HCT116 (cell line): ENCODE results near the gene SAMD4A. TPM values are rescaled to one million over a fixed set of nuclear protein-coding genes. Genes with fewer than 3 reads are reported as not detected.

Source experiments
- ATAC-seq: fragments of 200-7000 bp; cut with Tn5 transposase; 2 replicates; pipeline ENCODE4 v1.9.1; 2020; ENCODE audit warnings: mild to moderate bottlenecking, moderate library complexity
- BruUV-seq: library from RNA; stranded (reverse); fragments of 400-500 nt; replicated peaks from 2 replicates; lab custom pipeline; 2021; lab: Mats Ljungman, UMichigan
- CTCF ChIA-PET: fragments of 300-600 bp; sonication (Branson Sonifier 250); formaldehyde crosslinking; loops from one replicate; lab custom pipeline; 2021; ENCODE audit warnings: antibody characterized with exemption; lab: Charles Lee
- POLR2A ChIA-PET: fragments of 300-600, 350-600 bp; sonication (Branson Sonifier 250); formaldehyde crosslinking; loops from one replicate; lab custom pipeline; 2021; ENCODE audit warnings: antibody characterized with exemption; lab: Charles Lee
- RAD21 ChIA-PET, 2 experiments: fragments of 300-600 bp; sonication (Branson Sonifier 250); formaldehyde crosslinking; loops; one replicate each; lab custom pipeline; 2023; ENCODE audit warnings: low total read pairs in 2 of 2; ENCODE audit not compliant: uncharacterized antibody in 2 of 2, unreplicated experiment in 2 of 2, low non-redundant PET in 1 of 2; lab: Charles Lee
- DNase-seq: peaks from one replicate; pipeline ENCODE4 v3.0.0-alpha.2; 2010; ENCODE audit warnings: low read depth, low spot score
- H2AFZ ChIP-seq: fragments of 200-600 bp; shearing (Covaris generic), sonication (generic); 2 replicates; pipeline ENCODE4 v1.6.1; 2017; ENCODE audit warnings: low read depth, mixed run types, mixed read lengths, antibody characterized with exemption, low read length; ENCODE audit not compliant: poor library complexity, severe bottlenecking
- H3K27ac ChIP-seq: 2 replicates; pipeline ENCODE4 v1.5.1; 2012; ENCODE audit warnings: low read depth, low read length
- H3K27me3 ChIP-seq: fragments of 200-600 bp; sonication (generic); 2 replicates; pipeline ENCODE4 v1.6.1; 2016; ENCODE audit warnings: mixed run types, low read length, mixed read lengths; ENCODE audit not compliant: insufficient read depth
- H3K36me3 ChIP-seq, 2 experiments: fragments of 200-500 bp in 1 of 2; fragments of 200-600 bp in 1 of 2; sonication (Bioruptor generic) in 1 of 2; sonication (generic) in 1 of 2; 2 replicates each; pipeline versions ENCODE4 v1.5.1 to v1.6.1; 2014 to 2016; ENCODE audit warnings: low read length in 2 of 2, inconsistent platforms in 1 of 2, mixed read lengths in 1 of 2, mixed run types in 1 of 2; ENCODE audit not compliant: insufficient read depth in 2 of 2, control insufficient read depth in 1 of 2
- H3K4me1 ChIP-seq, 2 experiments: fragments of 200-600 bp in 1 of 2; sonication (generic) in 1 of 2; 2 replicates each; pipeline versions ENCODE4 v1.5.1 to v1.6.1; 2012 to 2017; ENCODE audit warnings: low read length in 2 of 2, inconsistent platforms in 1 of 2, mild to moderate bottlenecking in 1 of 2, mixed read lengths in 1 of 2, mixed run types in 1 of 2, moderate library complexity in 1 of 2; ENCODE audit not compliant: insufficient read depth in 2 of 2, control insufficient read depth in 1 of 2
- H3K4me2 ChIP-seq: fragments of 200-600 bp; sonication (generic); 2 replicates; pipeline ENCODE4 v1.6.1; 2017; ENCODE audit warnings: mixed run types, low read length, mixed read lengths
- H3K4me3 ChIP-seq, 2 experiments: fragments of 200-600 bp in 1 of 2; sonication (generic) in 1 of 2; replicated peaks in 1 of 2; 2 replicates each; pipeline ENCODE4 v1.5.1; 2011 to 2016; ENCODE audit warnings: low read length in 2 of 2, control low read depth in 1 of 2, low read depth in 1 of 2, mild to moderate bottlenecking in 1 of 2, mixed read lengths in 1 of 2, mixed run types in 1 of 2
- H3K79me2 ChIP-seq: fragments of 200-600 bp; sonication (generic); 2 replicates; pipeline ENCODE4 v1.6.1; 2017; ENCODE audit warnings: mild to moderate bottlenecking, mixed run types, low read length, moderate library complexity, mixed read lengths; ENCODE audit not compliant: insufficient read depth
- H3K9ac ChIP-seq: fragments of 200-600 bp; sonication (generic); 2 replicates; pipeline ENCODE4 v1.6.1; 2016; ENCODE audit warnings: low read length, mixed read lengths
- H3K9me2 ChIP-seq: fragments of 200-600 bp; sonication (generic), shearing (Covaris generic); 2 replicates; pipeline ENCODE4 v1.6.1; 2017; ENCODE audit warnings: mixed run types, mild to moderate bottlenecking, moderate library complexity; ENCODE audit not compliant: insufficient read depth
- H3K9me3 ChIP-seq, 2 experiments: fragments of 200-500 bp in 1 of 2; fragments of 200-600 bp in 1 of 2; sonication (Bioruptor generic) in 1 of 2; sonication (generic) in 1 of 2; 2 replicates each; pipeline ENCODE4 v1.6.1; 2014 to 2017; ENCODE audit warnings: low read length in 2 of 2, mixed read lengths in 2 of 2, inconsistent platforms in 1 of 2, low read depth in 1 of 2, mild to moderate bottlenecking in 1 of 2, mixed run types in 1 of 2, moderate library complexity in 1 of 2; ENCODE audit not compliant: control insufficient read depth in 1 of 2, insufficient read depth in 1 of 2
- H4K20me1 ChIP-seq: fragments of 200-600 bp; sonication (generic), shearing (Covaris generic); 2 replicates; pipeline ENCODE4 v1.6.1; 2017; ENCODE audit warnings: mixed run types, mild to moderate bottlenecking, moderate library complexity; ENCODE audit not compliant: insufficient read depth
- CBX3 ChIP-seq: IDR thresholded peaks from 2 replicates; pipeline ENCODE4 v1.6.1; 2012; ENCODE audit warnings: low read depth
- EGR1 ChIP-seq: IDR thresholded peaks from 2 replicates; pipeline ENCODE4 v1.6.1; 2012; ENCODE audit warnings: low read depth
- ELF1 ChIP-seq: IDR thresholded peaks from 2 replicates; pipeline ENCODE4 v1.6.1; 2012; ENCODE audit warnings: low read depth, borderline replicate concordance
- EZH2 ChIP-seq: fragments of 200-600 bp; sonication (generic); IDR thresholded peaks from 2 replicates; pipeline ENCODE4 v1.6.1; 2017; ENCODE audit warnings: antibody characterized with exemption, mixed run types
- EZH2phosphoT487 ChIP-seq: fragments of 200-600 bp; IDR thresholded peaks from 2 replicates; pipeline ENCODE4 v1.6.1; 2018; ENCODE audit warnings: antibody characterized with exemption, borderline replicate concordance
- FOSL1 ChIP-seq: IDR thresholded peaks from 2 replicates; pipeline ENCODE4 v1.6.1; 2012; ENCODE audit warnings: low read depth
- POLR2A ChIP-seq: IDR thresholded peaks from 2 replicates; pipeline ENCODE4 v1.7.0; 2011; ENCODE audit warnings: borderline replicate concordance; ENCODE audit not compliant: insufficient read depth, insufficient read length; ENCODE audit errors: extremely low read depth
- POLR2AphosphoS5 ChIP-seq: IDR thresholded peaks from 2 replicates; pipeline ENCODE4 v1.6.1; 2011; ENCODE audit warnings: mild to moderate bottlenecking, low read depth, low read length, moderate library complexity
- SP1 ChIP-seq: IDR thresholded peaks from 2 replicates; pipeline ENCODE4 v1.6.1; 2012; ENCODE audit warnings: low read depth
- SRF ChIP-seq: IDR thresholded peaks from 2 replicates; pipeline ENCODE4 v1.6.1; 2012; ENCODE audit warnings: low read depth
- intact Hi-C: fragments of 100-400 bp; cut with micrococcal nuclease; formaldehyde crosslinking; loops from 2 replicates; pipeline ENCODE4 v1.10.0; 2022
- total RNA-seq: library from RNA; stranded (reverse); gene quantifications from one replicate; pipeline ENCODE4 v1.2.1, GENCODE V29; 2021; ENCODE audit not compliant: unreplicated experiment
- TF ChIP-seq, protein P1 (sequence below): IDR thresholded peaks from 2 replicates; pipeline ENCODE4 v1.6.1; 2012
- TF ChIP-seq, protein P2 (sequence below): IDR thresholded peaks from 2 replicates; pipeline ENCODE4 v1.6.1; 2012; ENCODE audit warnings: low read depth

SAMD4A gene
- total RNA-seq, 1 experiment from 2014 or later, result 9.0 TPM

DNA sequence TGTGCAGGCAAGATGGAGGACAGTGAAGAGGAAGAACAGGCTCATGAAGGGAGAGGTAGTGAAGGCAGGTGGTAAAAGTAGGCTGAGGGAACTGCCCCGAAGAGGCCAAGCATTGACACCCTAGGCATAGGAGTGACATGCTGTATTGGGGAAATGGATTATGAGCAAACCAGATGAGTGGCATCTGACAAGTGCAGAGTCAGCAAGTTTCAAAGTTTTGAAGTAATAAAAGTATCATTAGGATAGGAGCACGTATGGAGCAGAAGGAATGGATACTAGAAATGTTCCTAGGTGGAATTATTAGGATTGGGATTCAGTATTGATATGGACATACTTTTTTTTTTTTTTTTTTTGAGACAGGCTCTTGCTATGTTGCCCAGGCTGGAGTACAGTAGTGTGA, 139.8 kb downstream of the SAMD4A start:
- no peak overlapping the region for H3K9ac ChIP-seq
- TF ChIP-seq, protein P1, sequence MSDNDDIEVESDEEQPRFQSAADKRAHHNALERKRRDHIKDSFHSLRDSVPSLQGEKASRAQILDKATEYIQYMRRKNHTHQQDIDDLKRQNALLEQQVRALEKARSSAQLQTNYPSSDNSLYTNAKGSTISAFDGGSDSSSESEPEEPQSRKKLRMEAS, result no peak
- no peak for TF ChIP-seq FOSL1
- TF ChIP-seq POLR2A, result no peak
- TF ChIP-seq EZH2, result no peak
- TF ChIP-seq SP1, result no peak
- TF ChIP-seq EGR1, result no peak
- no peak for TF ChIP-seq ELF1
- no peak for TF ChIP-seq CBX3
- TF ChIP-seq POLR2AphosphoS5, result no peak
- TF ChIP-seq, protein P2, sequence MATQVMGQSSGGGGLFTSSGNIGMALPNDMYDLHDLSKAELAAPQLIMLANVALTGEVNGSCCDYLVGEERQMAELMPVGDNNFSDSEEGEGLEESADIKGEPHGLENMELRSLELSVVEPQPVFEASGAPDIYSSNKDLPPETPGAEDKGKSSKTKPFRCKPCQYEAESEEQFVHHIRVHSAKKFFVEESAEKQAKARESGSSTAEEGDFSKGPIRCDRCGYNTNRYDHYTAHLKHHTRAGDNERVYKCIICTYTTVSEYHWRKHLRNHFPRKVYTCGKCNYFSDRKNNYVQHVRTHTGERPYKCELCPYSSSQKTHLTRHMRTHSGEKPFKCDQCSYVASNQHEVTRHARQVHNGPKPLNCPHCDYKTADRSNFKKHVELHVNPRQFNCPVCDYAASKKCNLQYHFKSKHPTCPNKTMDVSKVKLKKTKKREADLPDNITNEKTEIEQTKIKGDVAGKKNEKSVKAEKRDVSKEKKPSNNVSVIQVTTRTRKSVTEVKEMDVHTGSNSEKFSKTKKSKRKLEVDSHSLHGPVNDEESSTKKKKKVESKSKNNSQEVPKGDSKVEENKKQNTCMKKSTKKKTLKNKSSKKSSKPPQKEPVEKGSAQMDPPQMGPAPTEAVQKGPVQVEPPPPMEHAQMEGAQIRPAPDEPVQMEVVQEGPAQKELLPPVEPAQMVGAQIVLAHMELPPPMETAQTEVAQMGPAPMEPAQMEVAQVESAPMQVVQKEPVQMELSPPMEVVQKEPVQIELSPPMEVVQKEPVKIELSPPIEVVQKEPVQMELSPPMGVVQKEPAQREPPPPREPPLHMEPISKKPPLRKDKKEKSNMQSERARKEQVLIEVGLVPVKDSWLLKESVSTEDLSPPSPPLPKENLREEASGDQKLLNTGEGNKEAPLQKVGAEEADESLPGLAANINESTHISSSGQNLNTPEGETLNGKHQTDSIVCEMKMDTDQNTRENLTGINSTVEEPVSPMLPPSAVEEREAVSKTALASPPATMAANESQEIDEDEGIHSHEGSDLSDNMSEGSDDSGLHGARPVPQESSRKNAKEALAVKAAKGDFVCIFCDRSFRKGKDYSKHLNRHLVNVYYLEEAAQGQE, result no peak
- TF ChIP-seq SRF, result no peak
- no peak for TF ChIP-seq EZH2phosphoT487
- H3K4me1 ChIP-seq, result no peaks in the 10 kb centered on the region
- no peaks in the 10 kb centered on the region for H3K27me3 ChIP-seq
- POLR2A ChIA-PET, result no interaction called here
- H3K9me3 ChIP-seq, result no peaks in the 10 kb centered on the region
- no peak overlapping the region for H3K4me3 ChIP-seq
- no peaks in the 10 kb centered on the region for H3K79me2 ChIP-seq
- BruUV-seq, result no TSS peak
- intact Hi-C loops, result no loop called here
- no peak overlapping the region for H2AFZ ChIP-seq
- RAD21 ChIA-PET, result no interaction called here
- H3K9me2 ChIP-seq, result no peaks in the 10 kb centered on the region
- H3K4me2 ChIP-seq, result no peak overlapping the region
- no peaks in the 10 kb centered on the region for H4K20me1 ChIP-seq
- no peaks in the 10 kb centered on the region for H3K36me3 ChIP-seq
- DNase-seq (no peak), ATAC-seq (no peak)
- no peak overlapping the region for H3K27ac ChIP-seq
- CTCF ChIA-PET, result no interaction called here
